ENCODE measurements around the gene OBSCN.

OBSCN gene

GRCh38 chr1:228280961-228281591 is 73.2 kb downstream of the OBSCN start:
- no peak for DNase-seq

GRCh38 chr1:228281631-228282328 is 73.9 kb downstream of the OBSCN start:
- no peak for DNase-seq

- DNase-seq, result no peak
Measured at GRCh38 chr1:228282329-228283042, 74.6 kb downstream of the OBSCN start.

GRCh38 chr1:228283043-228283371 is 75.2 kb downstream of the OBSCN start:
- DNase-seq, result no peak

GRCh38 chr1:228283476-228284147 is 75.8 kb downstream of the OBSCN start:
- DNase-seq, result no peak

- DNase-seq, result no peak
Measured at GRCh38 chr1:228284148-228284495, 76.3 kb downstream of the OBSCN start.

- no peak for DNase-seq
Measured at GRCh38 chr1:228284521-228284920, 76.7 kb downstream of the OBSCN start.

- no peak for DNase-seq
Measured at GRCh38 chr1:228285661-228286504, 78.0 kb downstream of the OBSCN start.

GRCh38 chr1:228286505-228287417 is 78.9 kb downstream of the OBSCN start:
- no peak for DNase-seq

- no peak for DNase-seq
Measured at GRCh38 chr1:228287541-228288425, 79.9 kb downstream of the OBSCN start.

- DNase-seq, result no peak
Measured at GRCh38 chr1:228288536-228289238, 80.8 kb downstream of the OBSCN start.

GRCh38 chr1:228289239-228289849 is 81.5 kb downstream of the OBSCN start:
- DNase-seq, result no peak

GRCh38 chr1:228289996-228290881 is 82.4 kb downstream of the OBSCN start:
- no peak for DNase-seq

GRCh38 chr1:228291906-228292608 is 84.2 kb downstream of the OBSCN start:
- no peak for DNase-seq

GRCh38 chr1:228292609-228292911 is 84.7 kb downstream of the OBSCN start:
- DNase-seq, result no peak

GRCh38 chr1:228293393-228293792 is 85.5 kb downstream of the OBSCN start:
- no peak for DNase-seq

GRCh38 chr1:228293816-228294500 is 86.1 kb downstream of the OBSCN start:
- no peak for DNase-seq
